WERI-Rb-1 (cell line): ENCODE data around the gene CMSS1.

Experiments
- DNase-seq: peaks from one replicate; pipeline ENCODE4 v3.0.0-alpha.2; 2020
- H3K27ac ChIP-seq: fragments of 250-450 bp; sonication (Bioruptor Pico); 2 replicates; pipeline ENCODE4 v1.5.1; 2020; ENCODE audit warnings: mild to moderate bottlenecking, moderate library complexity
- H3K27me3 ChIP-seq: fragments of 250-450 bp; sonication (Bioruptor Pico); 2 replicates; pipeline ENCODE4 v1.5.1; 2021; ENCODE audit warnings: mild to moderate bottlenecking, low read depth, moderate library complexity; ENCODE audit not compliant: insufficient read depth, severe bottlenecking
- H3K36me3 ChIP-seq: fragments of 250-450 bp; sonication (Bioruptor Pico); 2 replicates; pipeline ENCODE4 v1.5.1; 2020; ENCODE audit warnings: mild to moderate bottlenecking, moderate library complexity
- H3K4me3 ChIP-seq: 2 replicates; pipeline ENCODE4 v1.5.1; 2011; ENCODE audit warnings: low read depth, mild to moderate bottlenecking, control low read depth, low read length
- H3K9me3 ChIP-seq: fragments of 250-450 bp; sonication (Bioruptor Pico); 2 replicates; pipeline ENCODE4 v1.5.1; 2021; ENCODE audit warnings: mild to moderate bottlenecking, moderate library complexity; ENCODE audit not compliant: severe bottlenecking
- CTCF ChIP-seq: IDR thresholded peaks from 2 replicates; pipeline ENCODE4 v1.5.1; 2011; ENCODE audit warnings: low read depth, mild to moderate bottlenecking, control low read depth, inconsistent platforms, low read length

CMSS1 gene

GRCh38 chr3:100030914-100031425, 213.3 kb downstream of the CMSS1 start:
- Histone ChIP-seq H3K9me3 (no peaks in the 10 kb centered on the region), H3K36me3 (no peaks in the 10 kb centered on the region; the same call in none of the 2 replicates), H3K27ac (no peak overlapping the region), H3K27me3 (no peaks in the 10 kb centered on the region), H3K4me3 (no peak overlapping the region)
- TF ChIP-seq CTCF: no peak
- DNase-seq: no peak

DNA sequence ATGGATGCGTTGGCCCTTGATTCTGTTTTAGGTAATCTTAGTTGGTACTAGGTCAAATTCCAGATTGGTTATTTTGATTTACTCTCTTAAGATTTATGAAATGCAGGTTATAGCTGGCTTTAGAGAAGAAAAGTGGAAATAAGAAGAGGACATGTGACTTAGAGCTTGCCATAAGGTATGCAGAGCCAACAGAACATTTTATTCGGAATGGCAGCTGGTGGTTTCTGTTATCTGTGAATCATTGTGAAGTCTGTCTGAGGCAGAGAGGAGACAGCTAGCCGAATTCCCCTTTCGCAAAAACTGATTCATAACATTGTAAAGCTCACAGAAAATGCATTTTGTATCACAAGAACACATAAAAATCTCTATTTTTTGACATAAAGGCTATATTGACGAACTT, 214.6 kb downstream of the CMSS1 start:
- no peak overlapping the region for H3K27ac ChIP-seq
- H3K4me3 ChIP-seq: no peak overlapping the region
- no peak for TF ChIP-seq CTCF
- no peaks in the 10 kb centered on the region for H3K9me3 ChIP-seq
- no peaks in the 10 kb centered on the region; the same call in 1 of the 2 replicates for H3K36me3 ChIP-seq
- no peak for DNase-seq
- H3K27me3 ChIP-seq: no peaks in the 10 kb centered on the region

DNA sequence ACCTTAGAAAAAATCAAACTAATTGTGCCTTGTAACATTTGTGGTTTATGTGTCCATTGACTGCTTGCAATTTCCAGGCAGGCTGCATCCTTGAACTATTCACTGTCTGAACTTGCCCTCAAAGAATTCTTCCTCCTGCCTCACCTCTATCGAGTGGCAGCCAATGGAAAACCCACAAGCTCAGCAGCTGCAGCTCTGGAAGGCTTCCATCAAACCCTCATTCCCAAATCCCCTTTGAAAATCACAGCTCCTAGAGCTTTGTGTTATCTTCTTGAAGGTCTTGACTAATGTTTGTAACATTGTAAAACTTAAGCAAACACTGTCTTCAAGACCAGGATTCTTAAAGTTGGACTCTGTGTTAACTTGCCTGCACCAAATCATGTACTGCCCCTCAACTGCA, 215.5 kb downstream of the CMSS1 start:
- DNase-seq: no peak
- no peak for TF ChIP-seq CTCF

GRCh38 chr3:100033903-100034471, 216.3 kb downstream of the CMSS1 start:
- Histone ChIP-seq H3K27me3 (no peaks in the 10 kb centered on the region), H3K9me3 (no peaks in the 10 kb centered on the region), H3K4me3 (no peak overlapping the region), H3K36me3 (no peaks in the 10 kb centered on the region), H3K27ac (no peak overlapping the region)
- no peak for TF ChIP-seq CTCF
- no peak for DNase-seq

More for the DNA sequence above, 215.5 kb downstream of the CMSS1 start:
- H3K36me3 ChIP-seq: no peaks in the 10 kb centered on the region; the same call in 1 of the 2 replicates
- no peak overlapping the region for H3K4me3 ChIP-seq
- H3K9me3 ChIP-seq: no peaks in the 10 kb centered on the region
- H3K27me3 ChIP-seq: no peaks in the 10 kb centered on the region
- H3K27ac ChIP-seq: no peak overlapping the region

- Histone ChIP-seq H3K4me3 (no peak overlapping the region), H3K36me3 (no peaks in the 10 kb centered on the region), H3K27me3 (no peaks in the 10 kb centered on the region), H3K27ac (no peak overlapping the region), H3K9me3 (no peaks in the 10 kb centered on the region)
- no peak for TF ChIP-seq CTCF
- no peak for DNase-seq
These were observed 221.4 kb downstream of the CMSS1 start for GRCh38 chr3:100039075-100039474.
